ENCODE results near the gene GNA12. TPM values are rescaled to one million over a fixed set of nuclear protein-coding genes. Genes with fewer than 3 reads are reported as not detected.
A peak's percentile ranks its signal among the peaks of the same experiment; 100 is the strongest.

The GNA12 gene
- total and polyA plus RNA-seq, 9 of the 15 experiments (the other 6 are each of a cell fraction or from before 2014, with no cell fraction given) = 0.65 to 32.7 (median 9.6) TPM

GRCh38 chr7:2757904-2758672 is 86.0 kb downstream of the GNA12 start (continued):
- peak; percentile 12; the same call in 1 of the 2 replicates for TF ChIP-seq REST (IDR thresholded peaks at IDR 0.05; ENCODE audit: borderline replicate concordance)
- no peak for TF ChIP-seq REST (CRISPR knock-in tag; IDR thresholded peaks at IDR 0.05; ENCODE audit: low read depth)
- peak in 1 of 2 experiments; percentile 18 for TF ChIP-seq NCOA2 (IDR thresholded peaks at IDR 0.05; ENCODE audit: partially characterized antibody in 2 of 2)
- TF ChIP-seq FOXM1 (IDR thresholded peaks at IDR 0.05; ENCODE audit: low read depth) = peak; percentile 63; the same call in 1 of the 2 replicates
- no peak for TF ChIP-seq FOXM1 (CRISPR knock-in tag; IDR thresholded peaks at IDR 0.05; ENCODE audit: low read depth)
- no peak for TF ChIP-seq GMEB1 (CRISPR knock-in tag; IDR thresholded peaks at IDR 0.05)
- TF ChIP-seq ZNF668 (CRISPR knock-in tag; IDR thresholded peaks at IDR 0.05) = no peak
- TF ChIP-seq ZC3H4 (CRISPR knock-in tag; IDR thresholded peaks at IDR 0.05; ENCODE audit: borderline replicate concordance) = no peak
- no peak for TF ChIP-seq ZNF609 (CRISPR knock-in tag; IDR thresholded peaks at IDR 0.05; ENCODE audit: borderline replicate concordance)
- peak; percentile 29 for TF ChIP-seq DACH1 (IDR thresholded peaks at IDR 0.05; ENCODE audit: partially characterized antibody)
- 0 out of 2 replicates have a peak, but pooled peaks have one; percentile 28 for TF ChIP-seq SPI1 (IDR thresholded peaks at IDR 0.05; ENCODE audit: borderline replicate concordance, low read depth, low read length)
- TF ChIP-seq ZFX (CRISPR knock-in tag; IDR thresholded peaks at IDR 0.05) = peak; percentile 56
- TF ChIP-seq SMARCC2 (IDR thresholded peaks at IDR 0.05; ENCODE audit: low read depth) = peak; percentile 97

Data from K562 (cell line).